ENCODE results near the gene MACROD1. TPM values are rescaled to one million over a fixed set of nuclear protein-coding genes. Genes with fewer than 3 reads are reported as not detected.
A peak's percentile ranks its signal among the peaks of the same experiment; 100 is the strongest.

MACROD1 gene
- total RNA-seq, 1 donor: 17.7 TPM

GRCh38 chr11:64100360-64100759, 65.6 kb downstream of the MACROD1 start:
- Histone ChIP-seq H3K4me1 (ENCODE audit: insufficient read depth, low read length) (peaks cover 3% of the 10 kb centered on the region), H2AFZ (ENCODE audit: low read length) (no peak overlapping the region), H3K9me3 (ENCODE audit: low read depth, low read length) (no peaks in the 10 kb centered on the region), H3K4me2 (ENCODE audit: insufficient read depth, low read length) (no peak overlapping the region), H4K20me1 (ENCODE audit: insufficient read depth, low read length) (peaks cover 6% of the 10 kb centered on the region), H3K27me3 (ENCODE audit: insufficient read depth, low read length) (peaks cover 3% of the 10 kb centered on the region), H3K36me3 (ENCODE audit: insufficient read depth, low read length) (no peaks in the 10 kb centered on the region), H3K79me2 (ENCODE audit: insufficient read depth, low read length) (no peaks in the 10 kb centered on the region), H3K27ac (ENCODE audit: low read depth, low read length) (no peak overlapping the region), H3K4me3 (ENCODE audit: insufficient read depth, low read length) (no peak overlapping the region)
- no peak for DNase-seq (ENCODE audit: insufficient read length, low spot score, missing footprints)
- TF ChIP-seq CTCF (IDR thresholded peaks at IDR 0.05; ENCODE audit: extremely low read depth, low read depth, low read length): peak; percentile 33

GRCh38 chr11:64099436-64099835, 66.5 kb downstream of the MACROD1 start:
- no peak for DNase-seq (ENCODE audit: insufficient read length, low spot score, missing footprints)
- Histone ChIP-seq H3K4me2 (ENCODE audit: insufficient read depth, low read length) (no peak overlapping the region), H3K27me3 (ENCODE audit: insufficient read depth, low read length) (peaks cover 3% of the 10 kb centered on the region), H3K4me1 (ENCODE audit: insufficient read depth, low read length) (peaks cover 10% of the 10 kb centered on the region), H2AFZ (ENCODE audit: low read length) (no peak overlapping the region), H3K9me3 (ENCODE audit: low read depth, low read length) (no peaks in the 10 kb centered on the region), H3K79me2 (ENCODE audit: insufficient read depth, low read length) (no peaks in the 10 kb centered on the region), H3K4me3 (ENCODE audit: insufficient read depth, low read length) (no peak overlapping the region), H3K36me3 (ENCODE audit: insufficient read depth, low read length) (no peaks in the 10 kb centered on the region), H4K20me1 (ENCODE audit: insufficient read depth, low read length) (peaks cover 6% of the 10 kb centered on the region), H3K27ac (ENCODE audit: low read depth, low read length) (no peak overlapping the region)
- no peak for TF ChIP-seq CTCF (IDR thresholded peaks at IDR 0.05; ENCODE audit: extremely low read depth, low read depth, low read length)

GRCh38 chr11:64098318-64098831, 67.5 kb downstream of the MACROD1 start:
- no peak overlapping the region for H3K4me3 ChIP-seq (ENCODE audit: insufficient read depth, low read length)
- H3K27me3 ChIP-seq (ENCODE audit: insufficient read depth, low read length): peaks cover 3% of the 10 kb centered on the region
- no peak for DNase-seq (ENCODE audit: insufficient read length, low spot score, missing footprints)
- no peak overlapping the region for H3K4me2 ChIP-seq (ENCODE audit: insufficient read depth, low read length)
- peaks cover 20% of the 10 kb centered on the region for H3K4me1 ChIP-seq (ENCODE audit: insufficient read depth, low read length)
- H3K27ac ChIP-seq (ENCODE audit: low read depth, low read length): no peak overlapping the region
- no peak for TF ChIP-seq CTCF (IDR thresholded peaks at IDR 0.05; ENCODE audit: extremely low read depth, low read depth, low read length)
- H3K9me3 ChIP-seq (ENCODE audit: low read depth, low read length): no peaks in the 10 kb centered on the region
- H4K20me1 ChIP-seq (ENCODE audit: insufficient read depth, low read length): peaks cover 6% of the 10 kb centered on the region
- no peaks in the 10 kb centered on the region for H3K79me2 ChIP-seq (ENCODE audit: insufficient read depth, low read length)
- H3K36me3 ChIP-seq (ENCODE audit: insufficient read depth, low read length): no peaks in the 10 kb centered on the region
- no peak overlapping the region for H2AFZ ChIP-seq (ENCODE audit: low read length)

GRCh38 chr11:64097468-64098317, 68.2 kb downstream of the MACROD1 start:
- no peak for DNase-seq (ENCODE audit: insufficient read length, low spot score, missing footprints)
- Histone ChIP-seq H4K20me1 (ENCODE audit: insufficient read depth, low read length) (peaks cover 2% of the 10 kb centered on the region), H3K27ac (ENCODE audit: low read depth, low read length) (no peak overlapping the region), H3K79me2 (ENCODE audit: insufficient read depth, low read length) (no peaks in the 10 kb centered on the region), H3K9me3 (ENCODE audit: low read depth, low read length) (no peaks in the 10 kb centered on the region), H3K4me1 (ENCODE audit: insufficient read depth, low read length) (peaks cover 17% of the 10 kb centered on the region), H3K4me2 (ENCODE audit: insufficient read depth, low read length) (no peak overlapping the region), H3K4me3 (ENCODE audit: insufficient read depth, low read length) (no peak overlapping the region), H3K36me3 (ENCODE audit: insufficient read depth, low read length) (no peaks in the 10 kb centered on the region), H2AFZ (ENCODE audit: low read length) (no peak overlapping the region), H3K27me3 (ENCODE audit: insufficient read depth, low read length) (peaks cover 3% of the 10 kb centered on the region)
- no peak for TF ChIP-seq CTCF (IDR thresholded peaks at IDR 0.05; ENCODE audit: extremely low read depth, low read depth, low read length)
